ENCODE measurements around the gene DNA2. TPM values are rescaled to one million over a fixed set of nuclear protein-coding genes. Genes with fewer than 3 reads are reported as not detected.

The DNA2 gene
- total RNA-seq, 1 experiment from 2014 or later: 43.4 TPM

GRCh38 chr10:68471063-68471585 lies 649 bp downstream of the DNA2 start:
- H3K27ac Mint-ChIP-seq: peak overlapping the region; percentile 99 to 100 (median 99)
- H3K9me3 ChIP-seq (ENCODE audit: control insufficient read depth, low read depth, low read length): no peaks in the 10 kb centered on the region
- no peak overlapping the region for H2BK20ac ChIP-seq (ENCODE audit: low read depth, low read length, poor library complexity, severe bottlenecking)
- H3K9ac ChIP-seq (ENCODE audit: extremely low read depth, insufficient read length, low read length): peak overlapping the region; percentile 92
- no peak overlapping the region for H4K5ac ChIP-seq (ENCODE audit: insufficient read length, low read depth, low read length)
- peaks cover 0 to 8% of the 10 kb centered on the region in 2 experiments; a peak in 2 of 5 replicates for H3K9me3 Mint-ChIP-seq
- peaks cover 21% of the 10 kb centered on the region in 2 experiments for H3K4me1 Mint-ChIP-seq
- H3K27me3 ChIP-seq (ENCODE audit: insufficient read depth, low read length): no peaks in the 10 kb centered on the region
- peak overlapping the region; percentile 96 for H3K14ac ChIP-seq (ENCODE audit: insufficient read depth, low read length)
- no peak for DNase-seq
- H3K23ac ChIP-seq (ENCODE audit: insufficient read length, low read depth, low read length): no peak overlapping the region
- peak overlapping the region; percentile 95 to 98 for H3K4me3 Mint-ChIP-seq
- no peak overlapping the region for H3K4ac ChIP-seq (ENCODE audit: low read depth, low read length)
- H3K4me1 ChIP-seq (ENCODE audit: insufficient read depth, low read length): no peaks in the 10 kb centered on the region
- no peak for TF ChIP-seq CTCF (conservative IDR thresholded peaks at IDR 0.05)
- WGBS (ENCODE audit: extremely low coverage, insufficient read length, low lambda C conversion rate): no CpG with 5 or more reads among the region's 14 CpGs
- H3K56ac ChIP-seq (ENCODE audit: insufficient read length, low read depth, low read length): no peak overlapping the region
- H2BK15ac ChIP-seq (ENCODE audit: low read depth, low read length): no peak overlapping the region
- H3K23me2 ChIP-seq (ENCODE audit: insufficient read length, low read depth, low read length, poor library complexity, severe bottlenecking): no peaks in the 10 kb centered on the region
- no peaks in the 10 kb centered on the region for H4K20me1 ChIP-seq (ENCODE audit: control insufficient read depth, insufficient read depth, insufficient read length)
- peaks cover 13% of the 10 kb centered on the region; the same call in 1 of the 2 replicates for H3K79me2 ChIP-seq (ENCODE audit: insufficient read depth, low read length)
- peaks cover 21 to 40% (median 39%) of the 10 kb centered on the region in 3 experiments for H3K36me3 Mint-ChIP-seq (ENCODE audit: insufficient read depth in 1 of 3, low read depth in 3 of 3)
- H2BK120ac ChIP-seq (ENCODE audit: low read depth, low read length, poor library complexity, severe bottlenecking): no peak overlapping the region
- H2AFZ ChIP-seq (ENCODE audit: low read length): no peak overlapping the region
- no peak overlapping the region for H2BK12ac ChIP-seq (ENCODE audit: insufficient read length, low read depth, low read length)
- H3K27me3 Mint-ChIP-seq (ENCODE audit: low read depth): peaks cover 3% of the 10 kb centered on the region
- H2BK5ac ChIP-seq (ENCODE audit: insufficient read length, low read length): no peak overlapping the region
- H3T11ph ChIP-seq (ENCODE audit: low read length): no peak overlapping the region
- peak overlapping the region; percentile 70 for H3K18ac ChIP-seq (ENCODE audit: insufficient read length, low read depth, low read length)
- H4K8ac ChIP-seq (replicated peaks; ENCODE audit: insufficient read length, low read depth, low read length): no peak overlapping the region
- no peak overlapping the region for H2AK5ac ChIP-seq (ENCODE audit: insufficient read length, low read length)
- no peak overlapping the region for H4K91ac ChIP-seq (ENCODE audit: insufficient read length, low read depth, low read length)
- H3K4me2 ChIP-seq (ENCODE audit: insufficient read depth, insufficient read length, low read length): peak overlapping the region; percentile 99
- H3K27ac ChIP-seq (ENCODE audit: insufficient read length, low read depth, low read length): peak overlapping the region; percentile 83
- no peaks in the 10 kb centered on the region for H3K79me1 ChIP-seq (ENCODE audit: insufficient read depth, low read depth, low read length, poor library complexity, severe bottlenecking)

Data from H9 (cell line).